ENCODE measurements around the gene YY1AP1. TPM values are rescaled to one million over a fixed set of nuclear protein-coding genes. Genes with fewer than 3 reads are reported as not detected.

YY1AP1 gene
- total and polyA plus RNA-seq, 2 donors (not counting 3 experiments of a cell fraction or from before 2014, with no cell fraction given), result 42.3 to 46.4 TPM

DNA sequence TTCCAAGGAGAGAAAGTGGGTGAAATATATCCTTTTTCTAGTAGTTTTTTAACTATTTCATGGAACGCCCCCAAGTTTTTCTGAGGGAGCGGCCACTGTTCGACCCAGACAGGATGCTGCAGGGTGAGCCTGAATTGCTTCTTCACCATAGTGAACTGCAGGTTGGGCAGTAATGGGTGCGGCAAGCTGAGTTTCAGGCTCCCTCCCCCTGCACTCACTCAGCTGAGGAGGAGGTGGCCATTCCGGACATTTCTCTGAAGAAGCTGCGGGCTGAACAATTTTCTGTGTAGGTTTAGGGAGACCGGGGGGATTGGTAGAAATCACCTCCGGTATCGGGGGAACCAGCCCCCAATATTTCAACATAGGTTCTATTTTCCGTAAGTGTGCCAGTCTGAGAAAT is 8.5 kb upstream of the YY1AP1 start:
- H3K4me3 ChIP-seq (replicated peaks in 1 of 3; ENCODE audit: insufficient read depth in 1 of 3, low read depth in 1 of 3, low read length in 3 of 3), result no peak overlapping the region
- H2AFZ ChIP-seq (ENCODE audit: low read depth, low read length), result no peak overlapping the region
- no peaks in the 10 kb centered on the region for H4K20me1 ChIP-seq (replicated peaks; ENCODE audit: control insufficient read depth, extremely low read depth, insufficient read depth, low read length)
- DNase-seq (ENCODE audit: low read depth, low spot score) (no peak), FAIRE-seq (no peak)
- no peaks in the 10 kb centered on the region for H3K9me1 ChIP-seq (replicated peaks; ENCODE audit: control insufficient read depth, extremely low read depth, insufficient read depth, low read length)
- no peak overlapping the region for H3K27ac ChIP-seq (ENCODE audit: insufficient read depth, low read depth, low read length)
- no peaks in the 10 kb centered on the region for H3K9me3 ChIP-seq (replicated peaks; ENCODE audit: control insufficient read depth, insufficient read depth, low read length)
- intact Hi-C loops (cut with micrococcal nuclease) (no loop called here), dilution Hi-C loops (cut with MboI; ENCODE audit: extremely low pct_ligation_motif_present, low sequenced_read_pairs) (no loop called here)
- CTCF ChIA-PET, result no interaction called here
- H3K36me3 ChIP-seq (ENCODE audit: control insufficient read depth in 2 of 2, extremely low read depth in 1 of 2, insufficient read depth in 2 of 2, low read length in 2 of 2), result no peaks in the 10 kb centered on the region
- no peak overlapping the region for H3K9ac ChIP-seq (replicated peaks; ENCODE audit: extremely low read depth, insufficient read depth, low read length)
- TF ChIP-seq, protein P1, sequence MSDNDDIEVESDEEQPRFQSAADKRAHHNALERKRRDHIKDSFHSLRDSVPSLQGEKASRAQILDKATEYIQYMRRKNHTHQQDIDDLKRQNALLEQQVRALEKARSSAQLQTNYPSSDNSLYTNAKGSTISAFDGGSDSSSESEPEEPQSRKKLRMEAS (IDR thresholded peaks at IDR 0.05; ENCODE audit: insufficient read depth, insufficient read length), result no peak
- no peaks in the 10 kb centered on the region for H3K4me1 ChIP-seq (ENCODE audit: control insufficient read depth, extremely low read depth, insufficient read depth, low read length)
- peaks cover 80% of the 10 kb centered on the region for H3K79me2 ChIP-seq (ENCODE audit: control insufficient read depth, insufficient read depth, low read length)
- H3K4me2 ChIP-seq (ENCODE audit: insufficient read depth, low read length), result no peak overlapping the region
- no TSS peak for BruUV-seq (replicated peaks)
- POLR2A ChIA-PET, result no interaction called here
- no peaks in the 10 kb centered on the region for H3K27me3 ChIP-seq (ENCODE audit: control insufficient read depth in 2 of 2, insufficient read depth in 2 of 2, low read length in 2 of 2)

DNA sequence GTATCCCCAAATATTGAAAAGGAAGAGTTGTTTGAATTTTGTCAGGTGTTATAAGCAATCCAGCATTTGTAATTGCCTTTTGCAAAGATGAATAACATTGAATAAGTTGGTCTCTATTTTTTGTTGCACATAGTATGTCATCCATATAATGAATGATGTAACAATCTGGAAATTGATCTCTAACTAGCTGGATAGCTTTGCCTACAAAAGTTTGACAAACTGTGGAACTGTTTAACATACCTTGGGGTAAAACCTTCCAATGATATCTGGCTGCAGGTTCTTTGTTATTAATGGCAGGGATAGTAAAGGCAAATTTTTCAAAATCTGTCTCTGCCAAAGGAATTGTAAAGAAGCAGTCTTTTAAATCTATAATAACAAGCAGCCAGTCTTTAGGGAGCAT is 8.0 kb upstream of the YY1AP1 start:
- H3K27ac ChIP-seq (ENCODE audit: insufficient read depth, low read depth, low read length), result no peak overlapping the region
- H3K9ac ChIP-seq (replicated peaks; ENCODE audit: extremely low read depth, insufficient read depth, low read length), result no peak overlapping the region
- ChIA-PET CTCF (no interaction called here), POLR2A (no interaction called here)
- BruUV-seq (replicated peaks), result no TSS peak
- intact Hi-C loops (cut with micrococcal nuclease) (no loop called here), dilution Hi-C loops (cut with MboI; ENCODE audit: extremely low pct_ligation_motif_present, low sequenced_read_pairs) (no loop called here)
- peaks cover 84% of the 10 kb centered on the region for H3K79me2 ChIP-seq (ENCODE audit: control insufficient read depth, insufficient read depth, low read length)
- no peaks in the 10 kb centered on the region for H4K20me1 ChIP-seq (replicated peaks; ENCODE audit: control insufficient read depth, extremely low read depth, insufficient read depth, low read length)
- no peak overlapping the region for H2AFZ ChIP-seq (ENCODE audit: low read depth, low read length)
- no peaks in the 10 kb centered on the region for H3K9me3 ChIP-seq (replicated peaks; ENCODE audit: control insufficient read depth, insufficient read depth, low read length)
- H3K36me3 ChIP-seq (ENCODE audit: control insufficient read depth in 2 of 2, extremely low read depth in 1 of 2, insufficient read depth in 2 of 2, low read length in 2 of 2), result no peaks in the 10 kb centered on the region
- no peak overlapping the region for H3K4me3 ChIP-seq (replicated peaks in 1 of 3; ENCODE audit: insufficient read depth in 1 of 3, low read depth in 1 of 3, low read length in 3 of 3)
- H3K9me1 ChIP-seq (replicated peaks; ENCODE audit: control insufficient read depth, extremely low read depth, insufficient read depth, low read length), result no peaks in the 10 kb centered on the region
- DNase-seq (ENCODE audit: low read depth, low spot score) (no peak), FAIRE-seq (no peak)
- TF ChIP-seq, protein P1 (IDR thresholded peaks at IDR 0.05; ENCODE audit: insufficient read depth, insufficient read length), result no peak
- TF ChIP-seq, protein P2, sequence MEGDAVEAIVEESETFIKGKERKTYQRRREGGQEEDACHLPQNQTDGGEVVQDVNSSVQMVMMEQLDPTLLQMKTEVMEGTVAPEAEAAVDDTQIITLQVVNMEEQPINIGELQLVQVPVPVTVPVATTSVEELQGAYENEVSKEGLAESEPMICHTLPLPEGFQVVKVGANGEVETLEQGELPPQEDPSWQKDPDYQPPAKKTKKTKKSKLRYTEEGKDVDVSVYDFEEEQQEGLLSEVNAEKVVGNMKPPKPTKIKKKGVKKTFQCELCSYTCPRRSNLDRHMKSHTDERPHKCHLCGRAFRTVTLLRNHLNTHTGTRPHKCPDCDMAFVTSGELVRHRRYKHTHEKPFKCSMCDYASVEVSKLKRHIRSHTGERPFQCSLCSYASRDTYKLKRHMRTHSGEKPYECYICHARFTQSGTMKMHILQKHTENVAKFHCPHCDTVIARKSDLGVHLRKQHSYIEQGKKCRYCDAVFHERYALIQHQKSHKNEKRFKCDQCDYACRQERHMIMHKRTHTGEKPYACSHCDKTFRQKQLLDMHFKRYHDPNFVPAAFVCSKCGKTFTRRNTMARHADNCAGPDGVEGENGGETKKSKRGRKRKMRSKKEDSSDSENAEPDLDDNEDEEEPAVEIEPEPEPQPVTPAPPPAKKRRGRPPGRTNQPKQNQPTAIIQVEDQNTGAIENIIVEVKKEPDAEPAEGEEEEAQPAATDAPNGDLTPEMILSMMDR (IDR thresholded peaks at IDR 0.05; ENCODE audit: extremely low read depth in 1 of 2, insufficient read depth in 1 of 2, low read depth in 1 of 2, low read length in 2 of 2), result no peak
- TF ChIP-seq GATA2 (IDR thresholded peaks at IDR 0.05; ENCODE audit: insufficient read depth, insufficient read length, low read depth, low read length), result no peak
- no peak for TF ChIP-seq EZH2 (IDR thresholded peaks at IDR 0.05; ENCODE audit: borderline replicate concordance, low read depth, low read length, severe bottlenecking)
- TF ChIP-seq JUN (IDR thresholded peaks at IDR 0.05; ENCODE audit: borderline replicate concordance, insufficient read depth, insufficient read length, low read depth), result no peak
- no peak for TF ChIP-seq POLR2AphosphoS5 (IDR thresholded peaks at IDR 0.05; ENCODE audit: insufficient read depth, low read depth, low read length)
- TF ChIP-seq FOS (IDR thresholded peaks at IDR 0.05; ENCODE audit: borderline replicate concordance, insufficient read depth, low read length), result no peak
- no peak for TF ChIP-seq MYC (IDR thresholded peaks at IDR 0.05; ENCODE audit: low read depth, low read length)
- TF ChIP-seq POLR2A (IDR thresholded peaks at IDR 0.05; ENCODE audit: low read depth, low read length), result no peak
- H3K27me3 ChIP-seq (ENCODE audit: control insufficient read depth in 2 of 2, insufficient read depth in 2 of 2, low read length in 2 of 2), result no peaks in the 10 kb centered on the region
- no peak overlapping the region for H3K4me2 ChIP-seq (ENCODE audit: insufficient read depth, low read length)
- H3K4me1 ChIP-seq (ENCODE audit: control insufficient read depth, extremely low read depth, insufficient read depth, low read length), result no peaks in the 10 kb centered on the region

All from endothelial cell of umbilical vein (primary cell).